ENCODE data around the gene SH2D3A.
A peak's percentile ranks its signal among the peaks of the same experiment; 100 is the strongest.
"Not testable (repeated sequence)": the region's sequence is repeated elsewhere in the genome, so short reads cannot be mapped to it uniquely, and the experiment has no call there.

Gene SH2D3A

DNA sequence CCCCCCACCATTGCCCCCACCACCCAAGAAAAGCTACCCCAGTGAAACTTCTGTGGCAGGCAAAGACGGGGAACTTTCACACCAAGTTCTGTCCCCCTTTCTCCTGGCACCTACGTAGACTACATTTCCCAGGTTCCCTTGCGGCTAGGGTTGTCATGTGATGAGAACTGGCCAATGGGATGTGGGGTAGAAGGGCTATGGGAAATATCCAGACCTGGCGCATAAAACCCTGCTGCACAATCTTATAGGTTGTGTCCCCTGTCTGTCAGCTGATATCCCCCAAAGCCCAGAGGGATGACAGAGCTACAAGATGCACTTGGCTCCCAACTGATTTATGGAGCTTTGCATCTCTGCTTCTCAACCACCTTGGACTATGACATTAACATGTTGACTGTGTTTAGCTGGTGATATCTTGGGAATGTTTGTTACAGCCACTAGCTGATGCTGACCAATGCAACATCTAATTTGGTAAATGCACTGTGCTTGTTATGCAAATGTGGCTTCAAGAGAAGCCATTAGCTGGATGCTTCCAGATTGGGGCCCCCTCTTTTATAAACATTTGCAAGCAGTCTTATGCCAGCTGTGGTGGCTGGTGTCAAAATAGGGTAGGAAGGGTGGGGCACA is 6.1 kb downstream of the SH2D3A start:
- no peak for DNase-seq (ENCODE audit: low read depth in 2 of 2)

DNA sequence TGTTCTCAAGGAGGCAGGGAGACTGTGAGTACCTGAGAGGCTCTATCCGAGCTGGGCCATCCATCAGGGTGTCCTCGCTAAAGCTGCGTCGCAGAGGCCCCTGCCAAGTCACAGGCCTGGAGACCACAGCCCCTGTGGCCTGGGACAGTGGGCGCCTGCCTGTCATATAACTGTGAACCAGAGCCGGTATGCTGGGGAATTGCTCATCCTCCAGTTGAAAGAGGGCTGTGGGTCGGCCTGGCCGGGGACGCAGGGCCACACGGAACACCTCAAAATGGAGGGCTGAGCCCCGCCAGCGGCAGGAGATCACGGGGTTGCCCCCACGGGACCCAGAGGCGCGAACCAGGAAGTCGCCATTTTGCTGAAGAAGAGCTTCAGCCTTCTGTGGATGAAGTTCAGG is 6.6 kb downstream of the SH2D3A start:
- no peak for DNase-seq (ENCODE audit: low read depth in 2 of 2)

DNA sequence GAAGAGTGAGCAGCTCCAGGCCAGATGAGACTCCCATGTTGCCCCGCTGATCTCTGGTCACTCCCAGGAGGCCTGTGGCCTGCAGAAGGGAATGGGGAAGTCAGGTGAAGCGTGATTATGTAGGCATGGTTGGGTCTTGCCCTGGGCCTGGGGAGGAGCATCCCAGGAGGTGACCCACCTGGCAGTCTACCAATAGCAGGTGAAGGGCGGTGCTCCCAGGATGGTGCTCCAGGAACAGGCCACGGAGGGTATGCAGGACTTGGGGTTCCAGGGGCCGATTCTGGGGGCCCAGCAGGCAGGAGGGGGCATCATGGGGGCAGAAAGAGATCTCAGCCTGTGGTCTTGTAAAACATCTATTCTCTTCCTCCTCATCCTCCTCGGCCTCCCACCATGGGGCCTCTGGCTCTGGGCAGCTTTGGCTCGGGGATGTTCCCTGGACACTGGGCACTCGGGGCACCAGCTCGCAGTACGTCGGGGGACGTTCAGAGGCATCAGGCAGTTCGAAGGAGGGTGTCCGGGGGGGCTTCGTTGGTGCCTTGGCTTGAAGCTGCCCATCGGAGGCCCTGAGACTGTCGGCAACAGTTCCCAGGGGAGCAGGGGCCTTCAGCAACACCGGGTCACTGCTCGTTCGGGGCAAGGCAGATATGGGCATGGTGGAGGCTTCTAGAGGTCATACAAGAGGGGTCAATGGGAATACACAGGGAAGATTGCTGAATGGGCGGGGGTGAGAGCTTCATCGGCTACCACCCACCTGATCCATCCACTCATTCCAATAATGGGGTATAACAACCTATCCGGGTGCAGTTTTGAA is 12.4 kb downstream of the SH2D3A start:
- no peak for DNase-seq (ENCODE audit: low read depth in 2 of 2)

DNA sequence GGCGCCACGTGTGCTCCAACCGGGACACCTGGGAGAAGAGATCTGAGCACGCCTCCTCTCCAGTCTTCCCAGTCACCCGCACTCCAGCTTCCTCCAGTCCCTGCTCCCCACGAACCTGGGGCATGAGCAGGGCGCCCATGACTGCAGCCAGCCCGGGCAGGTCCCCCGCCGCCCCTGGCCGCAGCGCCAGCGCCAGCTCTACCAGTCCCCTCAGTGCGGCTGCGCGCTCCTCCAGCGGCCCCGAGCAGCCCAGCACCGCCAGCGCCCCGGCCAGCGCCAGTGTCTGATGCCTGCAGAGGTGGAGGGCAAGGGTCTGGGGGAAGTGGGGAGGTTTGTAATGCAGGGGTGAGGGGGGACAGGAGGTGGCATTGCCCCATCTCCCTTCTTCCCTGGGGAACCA is 13.1 kb downstream of the SH2D3A start:
- DNase-seq (ENCODE audit: low read depth in 2 of 2), result no peak

DNA sequence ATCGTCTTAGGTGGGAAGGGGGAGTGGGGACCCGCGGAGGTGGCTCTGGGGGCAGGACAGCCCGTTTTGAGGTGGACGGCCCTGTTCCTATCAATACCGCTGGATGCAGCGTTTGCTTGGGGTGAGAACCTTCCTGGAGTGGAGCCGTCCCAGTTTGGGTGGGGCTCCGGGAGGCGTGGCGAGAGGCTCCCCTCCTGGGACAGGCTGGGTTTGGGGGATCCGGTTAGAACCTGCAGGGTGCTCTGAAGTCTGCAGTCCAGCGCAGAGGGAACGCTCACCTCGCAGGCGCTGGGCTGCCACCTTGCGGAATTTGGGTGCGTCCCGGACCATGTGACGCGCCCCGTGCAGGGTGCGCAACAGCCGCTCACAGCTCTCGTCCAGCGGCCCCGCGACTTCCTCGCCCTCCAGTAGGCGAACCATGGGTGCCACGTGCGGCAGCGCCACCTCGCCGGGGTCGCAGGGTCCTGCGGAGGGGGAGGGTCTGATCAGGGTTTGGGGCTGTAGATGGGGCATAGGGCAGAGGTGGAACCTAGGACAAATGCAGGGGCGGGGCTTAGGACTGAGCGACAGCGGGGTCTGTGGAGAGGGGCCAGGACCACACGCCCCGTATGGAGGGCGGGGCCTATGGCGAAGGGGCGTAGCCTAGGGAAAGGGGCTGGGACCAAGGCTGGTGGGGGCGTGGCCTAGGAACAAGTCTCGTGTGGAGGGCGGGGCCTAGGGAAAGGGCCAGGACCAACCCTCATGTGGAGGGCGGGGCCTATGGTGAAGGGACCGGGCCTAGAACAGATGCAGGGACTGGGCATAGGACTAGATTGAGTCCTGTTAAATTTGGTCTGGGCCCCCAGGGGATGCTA is 13.8 kb downstream of the SH2D3A start:
- peak; percentile 76 to 84 for DNase-seq (ENCODE audit: low read depth in 2 of 2)

DNA sequence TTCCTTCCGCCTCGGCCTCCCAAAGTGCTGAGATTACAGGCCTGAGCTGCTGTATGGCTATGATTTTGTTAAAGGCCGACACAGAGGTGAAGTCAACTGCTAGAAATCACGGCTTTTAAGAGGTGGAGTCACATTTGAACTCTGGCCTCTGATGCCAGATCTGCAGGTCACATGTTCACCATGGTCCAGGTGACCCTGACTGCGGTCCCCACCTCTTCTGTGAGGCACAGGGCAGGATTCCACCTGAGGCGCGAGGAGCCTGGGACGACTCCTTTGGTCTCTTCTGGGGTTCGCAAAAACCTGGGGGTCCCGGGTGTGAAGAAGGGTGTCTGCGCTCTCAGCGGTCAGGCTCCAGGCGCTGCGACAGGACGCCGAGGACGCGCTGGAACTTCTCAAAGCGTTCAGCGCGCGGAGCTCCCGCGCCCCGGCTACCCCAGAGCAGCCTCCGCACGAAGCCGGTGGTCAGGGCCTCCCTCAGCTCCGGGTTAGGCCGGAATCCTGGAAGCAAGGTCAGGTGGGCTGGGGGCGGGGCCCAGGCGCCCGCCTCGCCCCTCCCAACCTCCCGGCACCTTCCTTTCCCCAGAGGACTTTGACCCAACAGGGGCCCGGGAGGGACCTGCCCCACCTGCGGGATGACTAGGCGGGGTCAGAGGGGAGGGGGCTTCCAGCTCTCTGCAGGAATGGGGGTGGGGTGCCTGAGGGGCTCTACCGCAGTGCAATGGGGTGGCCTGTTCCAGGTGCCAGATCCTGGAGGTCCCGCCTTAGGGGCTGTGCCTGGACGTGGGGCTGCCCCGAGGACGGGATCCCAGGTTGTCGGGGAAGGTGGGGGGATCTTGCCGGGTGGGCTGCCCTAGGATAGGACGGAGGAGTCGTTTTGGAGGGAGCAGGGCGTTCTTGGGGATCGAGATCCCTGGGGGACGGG is 14.7 kb downstream of the SH2D3A start:
- DNase-seq (ENCODE audit: low read depth in 2 of 2), result no peak

DNA sequence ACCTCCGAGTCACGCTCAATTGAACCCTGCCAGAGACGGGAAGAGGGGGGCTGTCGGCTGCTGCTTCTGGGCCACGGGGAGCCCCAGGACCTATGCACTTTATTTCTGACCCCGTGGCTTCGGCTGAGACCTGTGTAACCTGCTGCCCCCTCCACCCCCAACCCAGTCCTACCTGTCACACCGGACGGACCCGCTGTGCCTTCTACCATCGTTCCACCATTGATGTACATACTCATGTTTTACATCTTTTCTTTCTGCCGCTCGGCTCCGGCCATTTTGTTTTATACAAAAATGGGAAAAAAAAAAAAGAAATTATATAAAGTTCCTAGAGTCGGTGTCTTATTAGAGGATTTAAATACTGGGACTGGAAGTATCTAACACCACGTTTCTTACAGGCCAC is 16.0 kb downstream of the SH2D3A start:
- no peak for DNase-seq (ENCODE audit: low read depth in 2 of 2)

DNA sequence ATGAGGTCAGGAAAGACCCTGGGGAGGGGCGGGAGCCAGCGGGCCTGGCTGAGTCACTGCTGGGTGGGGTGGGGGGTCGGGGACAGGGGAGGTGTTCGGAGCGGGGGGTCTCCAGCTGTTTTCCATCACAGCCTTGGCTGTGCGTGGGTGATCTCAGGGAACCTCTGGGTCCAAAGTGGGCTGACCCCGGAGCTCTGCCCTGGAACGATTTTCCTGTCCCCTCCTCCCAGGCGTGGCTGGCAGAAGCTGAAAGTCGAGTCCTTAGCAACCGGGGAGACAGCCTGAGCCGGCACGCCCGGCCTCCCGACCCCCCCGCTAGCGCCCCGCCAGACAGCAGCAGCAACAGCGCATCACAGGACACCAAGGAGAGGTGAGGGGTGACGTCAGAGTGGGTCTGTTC is 17.2 kb downstream of the SH2D3A start:
- DNase-seq (ENCODE audit: low read depth in 2 of 2), result no peak

DNA sequence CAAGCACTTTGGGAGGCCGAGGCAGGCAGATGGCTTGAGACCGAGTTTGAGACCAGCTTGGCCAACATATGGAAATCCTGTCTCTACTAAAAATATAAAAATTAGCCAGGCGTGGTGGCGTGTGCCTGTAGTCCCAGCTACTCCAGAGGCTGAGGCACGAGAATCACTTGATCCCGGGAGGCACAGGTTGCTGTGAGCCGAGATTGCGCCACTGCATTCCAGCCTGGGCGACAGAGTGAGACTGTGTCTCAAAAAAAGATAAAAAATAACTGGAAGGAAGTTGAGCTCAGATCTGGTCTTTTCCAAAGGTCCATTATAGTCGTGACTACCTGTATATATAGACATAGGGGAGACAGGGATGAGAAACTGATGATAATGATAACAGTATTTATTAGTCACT is 18.7 kb downstream of the SH2D3A start:
- not testable (repeated sequence) for DNase-seq (ENCODE audit: low read depth in 2 of 2)

DNA sequence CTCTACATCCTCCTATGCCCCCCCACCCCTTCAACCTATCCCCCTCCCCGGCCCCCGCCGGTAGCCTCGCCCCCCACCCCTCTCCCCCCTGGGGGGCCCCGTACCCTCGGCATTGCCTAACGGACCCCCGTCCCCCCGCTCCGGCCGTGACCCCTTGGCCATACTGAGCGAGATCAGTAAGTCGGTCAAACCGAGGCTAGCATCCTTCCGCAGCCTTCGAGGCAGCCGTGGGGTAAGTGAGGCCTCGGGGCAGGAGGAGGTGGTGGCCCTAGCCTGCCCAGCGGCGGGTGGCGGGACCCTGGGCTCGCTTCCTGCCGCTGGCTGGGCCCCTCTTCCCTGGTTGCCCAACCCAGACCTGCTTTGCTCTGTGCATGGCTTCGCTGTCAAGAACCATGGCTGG is 21.3 kb downstream of the SH2D3A start:
- no peak for DNase-seq (ENCODE audit: low read depth in 2 of 2)

DNA sequence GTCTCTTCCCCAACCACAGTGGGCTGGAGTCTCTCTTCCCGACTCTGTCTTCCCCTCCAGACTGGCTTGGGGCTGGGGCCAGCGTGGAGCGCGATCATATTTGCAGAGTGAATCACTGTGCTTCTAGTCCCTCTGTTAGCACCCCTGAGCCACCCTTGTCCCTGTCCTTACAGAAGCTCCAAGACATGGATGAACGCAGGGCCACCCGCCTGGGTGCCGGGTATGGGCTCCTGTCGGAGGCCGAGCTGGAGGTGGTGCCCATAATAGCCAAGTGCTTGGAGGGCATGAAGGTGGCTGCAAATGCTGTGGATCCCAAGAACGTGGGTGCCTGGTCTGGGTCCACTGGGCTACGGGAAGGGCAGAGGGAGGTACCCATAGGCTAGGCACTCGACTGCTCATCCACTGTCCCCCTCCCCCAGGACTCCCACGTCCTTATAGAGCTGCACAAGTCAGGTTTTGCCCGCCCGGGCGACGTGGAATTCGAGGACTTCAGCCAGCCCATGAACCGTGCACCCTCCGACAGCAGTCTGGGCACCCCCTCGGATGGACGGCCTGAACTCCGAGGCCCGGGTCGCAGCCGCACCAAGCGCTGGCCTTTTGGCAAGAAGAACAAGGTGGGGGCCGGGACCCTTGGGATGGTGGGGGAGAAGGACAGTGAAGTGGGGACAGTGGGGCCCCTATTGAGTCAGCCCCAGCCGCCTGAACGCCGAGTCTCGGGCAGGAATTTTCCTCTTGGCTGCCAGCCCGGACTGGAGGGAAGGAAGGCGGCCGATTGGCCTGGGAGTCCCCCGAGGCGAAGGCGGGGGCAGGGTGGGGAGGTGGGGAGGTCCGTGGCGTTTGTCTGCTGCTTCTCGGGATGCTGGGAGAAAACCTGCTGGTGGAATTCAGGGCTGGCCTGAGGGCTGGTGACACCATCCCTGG is 22.6 kb downstream of the SH2D3A start:
- DNase-seq (ENCODE audit: low read depth in 2 of 2), result no peak

DNA sequence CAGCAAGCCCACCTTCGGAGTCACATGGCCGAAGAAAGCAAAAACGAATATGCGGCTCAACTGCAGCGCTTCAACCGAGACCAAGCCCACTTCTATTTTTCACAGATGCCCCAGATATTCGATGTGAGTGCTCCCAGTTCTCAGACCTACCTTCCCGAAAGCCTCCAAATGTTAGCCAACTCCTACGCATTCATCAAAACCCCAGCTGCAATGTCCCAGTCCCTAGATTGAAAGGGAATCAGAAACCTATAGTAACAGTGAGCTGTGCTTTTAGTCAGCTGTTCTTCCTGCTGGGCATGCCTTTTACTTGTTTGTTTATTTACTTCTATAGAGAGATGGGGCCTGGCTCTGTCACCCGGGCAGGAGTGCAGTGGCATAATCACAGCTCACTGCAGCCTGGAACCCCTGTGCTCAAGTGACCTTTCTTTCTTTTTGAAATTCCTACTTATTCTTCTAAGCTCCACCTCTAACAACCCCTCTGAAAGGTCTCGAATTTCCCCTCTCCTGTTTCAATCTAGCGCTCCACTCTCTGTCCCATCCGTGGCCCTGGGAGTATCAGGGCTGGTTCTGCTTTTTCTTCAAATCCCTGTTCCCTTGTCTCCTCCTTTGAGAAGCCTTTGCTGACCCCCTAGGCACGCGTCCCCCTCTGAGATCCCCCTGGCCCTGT is 23.4 kb downstream of the SH2D3A start:
- no peak for DNase-seq (ENCODE audit: low read depth in 2 of 2)

DNA sequence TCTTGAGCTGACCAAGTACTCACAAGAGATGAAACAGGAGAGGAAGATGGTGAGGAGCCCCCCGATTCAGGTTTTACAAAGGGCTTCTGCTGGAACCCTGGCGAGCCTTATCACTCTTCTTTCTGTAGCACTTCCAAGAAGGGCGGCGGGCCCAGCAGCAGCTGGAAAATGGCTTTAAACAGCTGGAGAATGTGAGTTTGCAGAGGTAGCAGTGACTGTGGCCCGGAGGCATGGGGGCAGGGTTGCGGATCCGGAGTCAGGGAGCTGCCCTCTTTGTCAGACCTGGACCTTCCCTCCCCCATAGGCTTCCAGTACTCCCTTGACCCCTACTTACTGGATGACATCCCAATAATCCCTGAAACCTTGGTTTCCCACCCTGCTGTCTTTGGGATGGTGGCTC is 24.2 kb downstream of the SH2D3A start:
- no peak for DNase-seq (ENCODE audit: low read depth in 2 of 2)

DNA sequence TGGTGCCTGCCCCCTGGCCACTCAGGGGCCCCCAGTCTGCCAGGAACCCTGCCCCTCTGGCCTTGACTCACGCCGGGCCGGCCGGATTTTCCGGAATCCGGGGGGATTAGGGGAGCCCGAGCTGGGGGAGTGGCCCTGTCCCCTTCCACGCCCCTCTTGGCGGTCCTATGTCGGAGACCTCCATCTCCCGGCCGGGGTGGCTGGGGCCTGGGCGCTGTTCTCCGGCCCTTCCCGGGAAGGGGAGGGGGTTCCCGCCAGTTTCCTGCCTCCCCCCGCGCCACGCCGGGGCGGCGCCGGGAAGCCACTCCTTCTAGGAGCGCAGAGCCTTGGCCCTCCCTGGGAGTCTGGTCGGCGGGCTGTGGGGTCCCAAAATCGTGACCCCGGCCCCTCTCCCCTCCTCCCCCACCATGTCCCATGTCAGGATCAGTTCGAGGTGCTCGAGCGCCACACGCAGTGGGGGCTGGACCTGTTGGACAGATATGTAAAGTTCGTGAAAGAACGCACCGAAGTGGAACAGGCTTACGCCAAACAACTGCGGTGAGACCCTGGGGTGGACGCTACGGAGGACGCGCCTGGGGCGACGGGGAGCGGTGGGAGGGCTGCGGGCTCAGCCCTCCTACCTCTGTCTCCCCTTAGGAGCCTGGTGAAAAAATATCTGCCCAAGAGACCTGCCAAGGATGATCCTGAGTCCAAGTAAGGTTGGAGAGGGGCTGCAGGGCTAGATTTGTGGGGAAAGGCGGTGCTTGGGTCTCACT is 26.5 kb downstream of the SH2D3A start:
- no peak for DNase-seq (ENCODE audit: low read depth in 2 of 2)

DNA sequence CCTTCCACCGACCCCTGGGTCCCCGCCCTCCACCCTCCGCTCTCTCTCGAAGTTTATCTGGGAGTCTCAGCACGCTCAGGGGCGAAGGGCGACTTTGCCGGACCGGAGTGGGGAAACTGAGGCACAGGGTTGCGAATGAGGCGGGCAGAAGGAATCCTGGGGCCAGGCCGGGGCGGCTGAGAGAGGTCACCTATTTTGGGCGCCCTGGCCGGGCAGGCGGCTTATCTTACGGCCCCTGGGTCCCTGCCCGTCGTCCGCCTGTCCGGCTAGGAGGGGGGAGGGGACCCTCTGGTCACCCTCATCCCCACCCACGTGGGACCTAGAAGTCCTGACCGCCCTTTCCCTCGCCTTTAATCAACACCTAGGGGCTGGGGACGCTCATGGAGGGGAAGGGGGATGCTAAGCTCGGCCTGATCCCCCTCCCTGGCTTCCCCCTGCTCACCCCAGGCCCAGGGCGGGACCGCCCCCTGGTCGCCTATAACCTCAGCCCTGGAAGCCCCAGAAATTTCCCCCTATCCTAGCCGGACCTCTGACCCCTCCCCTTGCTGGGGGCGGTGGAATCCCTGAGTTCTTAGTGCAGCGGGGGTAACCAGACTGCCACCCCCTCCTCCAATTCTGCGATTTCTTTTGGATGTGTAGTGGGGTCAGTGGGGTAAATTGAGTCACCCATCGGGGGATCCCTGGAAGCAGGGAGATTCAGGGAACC is 27.2 kb downstream of the SH2D3A start:
- no peak for DNase-seq (ENCODE audit: low read depth in 2 of 2)

DNA sequence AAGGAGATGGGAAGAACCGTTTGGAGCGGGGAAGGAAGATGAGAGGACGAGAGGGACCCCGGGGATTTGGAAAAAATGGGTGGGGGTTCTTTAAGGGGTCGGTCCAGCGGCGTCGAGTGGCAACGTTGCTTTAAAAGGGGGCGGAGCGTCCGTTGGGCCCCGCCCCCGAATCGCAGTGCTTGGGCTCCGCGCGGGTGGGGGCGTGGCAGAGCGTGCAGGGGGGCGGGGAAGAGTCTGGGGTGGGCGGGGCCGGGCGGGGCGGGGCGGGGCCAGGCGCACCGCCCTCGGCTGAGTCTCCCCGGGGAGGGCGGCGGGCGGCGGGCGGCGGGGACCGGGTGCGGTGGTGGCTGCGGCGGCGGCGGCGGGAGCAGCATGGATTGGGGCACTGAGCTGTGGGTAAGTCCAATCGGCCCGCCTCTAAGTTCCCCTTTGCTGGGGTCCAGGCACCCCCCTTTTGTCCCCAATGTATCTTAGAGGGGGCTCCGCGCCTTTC is 27.8 kb downstream of the SH2D3A start, which contains the start of gene TRIP10:
Gene TRIP10, plus strand, starts transcription at position 291 of the 493 bp plus-strand sequence. Its CDS starts 82 bp downstream, at position 373.
- peak; percentile 73 to 75 for DNase-seq (ENCODE audit: low read depth in 2 of 2)

DNA sequence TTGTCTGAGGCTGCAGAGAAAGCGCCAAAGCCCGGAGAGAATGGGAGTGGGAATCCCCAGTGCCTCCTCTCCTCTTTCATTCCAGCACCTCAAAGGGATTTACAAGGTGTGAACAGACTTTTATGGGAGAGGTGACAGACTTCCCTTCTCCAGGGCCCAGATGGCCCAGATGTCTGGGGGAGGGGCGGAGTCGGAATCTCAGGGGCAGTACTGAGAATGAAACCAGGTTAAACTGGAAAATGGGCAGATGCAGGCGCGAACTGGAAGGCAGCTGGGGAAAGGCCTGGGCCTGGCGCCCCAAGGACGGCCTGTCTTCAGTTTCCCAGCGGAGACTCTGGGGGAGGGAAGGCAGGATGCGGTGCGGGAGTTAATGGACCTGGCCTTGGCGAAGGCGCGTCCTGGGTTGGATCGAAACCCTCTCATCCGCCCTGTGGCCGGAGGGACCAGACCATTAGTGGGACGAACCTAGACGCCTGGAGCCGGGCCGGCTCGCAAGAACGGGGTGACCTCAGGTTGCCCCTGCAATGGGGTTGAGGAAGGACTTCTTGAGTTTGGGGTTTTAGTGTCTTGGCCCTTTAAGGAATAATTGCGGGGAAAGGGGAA is 28.3 kb downstream of the SH2D3A start:
- DNase-seq (ENCODE audit: low read depth in 2 of 2), result no peak
